Suprapubic skin (tissue), 4 donors: ENCODE results near the gene HOXA7. TPM values are rescaled to one million over a fixed set of nuclear protein-coding genes. Genes with fewer than 3 reads are reported as not detected.
A peak's percentile ranks its signal among the peaks of the same experiment; 100 is the strongest.

ENCODE experiments used
- DNase-seq, 2 donors: peaks; one replicate each; pipeline ENCODE4 v3.0.0-alpha.2; 2019; ENCODE audit warnings: low spot score in 2 of 2
- H3K27ac ChIP-seq: fragments of 200-600 bp; sonication (generic); one replicate; pipeline ENCODE4 v1.5.1; 2019
- H3K27me3 ChIP-seq: fragments of 200-600 bp; sonication (generic); one replicate; pipeline ENCODE4 v1.5.1; 2019
- H3K36me3 ChIP-seq: fragments of 200-600 bp; sonication (generic); one replicate; pipeline ENCODE4 v1.5.1; 2019
- H3K4me1 ChIP-seq: fragments of 200-600 bp; sonication (generic); one replicate; pipeline ENCODE4 v1.5.1; 2019
- H3K4me3 ChIP-seq: fragments of 200-600 bp; sonication (generic); one replicate; pipeline ENCODE4 v1.5.1; 2019; ENCODE audit warnings: mild to moderate bottlenecking
- H3K9me3 ChIP-seq: fragments of 200-600 bp; sonication (generic); one replicate; pipeline ENCODE4 v1.5.1; 2019
- EP300 ChIP-seq: sonication (generic); formaldehyde crosslinking; IDR thresholded peaks from one replicate; pipeline ENCODE4 v1.6.1; 2017; ENCODE audit warnings: antibody characterized with exemption
- POLR2A ChIP-seq, 2 donors: fragments of 450-650 bp; IDR thresholded peaks; one replicate each; pipeline ENCODE4 v1.6.1; 2017; ENCODE audit warnings: antibody characterized with exemption in 2 of 2, mild to moderate bottlenecking in 2 of 2, moderate library complexity in 2 of 2
- POLR2AphosphoS5 ChIP-seq, 3 donors: sonication (generic); formaldehyde crosslinking; IDR thresholded peaks; one replicate each; pipeline ENCODE4 v1.6.1; 2017; ENCODE audit warnings: antibody characterized with exemption in 3 of 3
- WGBS: methylation state at CpG from one replicate; pipeline ENCODE4 v1.1.5; 2018; 5-methylcytosine and 5-hydroxymethylcytosine counted together
- total RNA-seq, 4 donors: library from RNA; depleted of rRNA; stranded (reverse); fragments of >200 nt; gene quantifications; one replicate each; pipeline ENCODE4 v1.1.0, GENCODE V29; 2016
- TF ChIP-seq, protein P1 (sequence below), 2 donors: fragments of 200-600 bp in 1 of 2; fragments of 450-650 bp in 1 of 2; sonication (generic) in 1 of 2; IDR thresholded peaks; one replicate each; pipeline ENCODE4 v1.5.1; 2016 to 2019; ENCODE audit warnings: antibody characterized with exemption in 2 of 2, mild to moderate bottlenecking in 1 of 2, moderate library complexity in 1 of 2

HOXA7 gene
- total RNA-seq, 4 donors from 2014 or later: 14.8 to 23.6 (median 17.5) TPM

DNA sequence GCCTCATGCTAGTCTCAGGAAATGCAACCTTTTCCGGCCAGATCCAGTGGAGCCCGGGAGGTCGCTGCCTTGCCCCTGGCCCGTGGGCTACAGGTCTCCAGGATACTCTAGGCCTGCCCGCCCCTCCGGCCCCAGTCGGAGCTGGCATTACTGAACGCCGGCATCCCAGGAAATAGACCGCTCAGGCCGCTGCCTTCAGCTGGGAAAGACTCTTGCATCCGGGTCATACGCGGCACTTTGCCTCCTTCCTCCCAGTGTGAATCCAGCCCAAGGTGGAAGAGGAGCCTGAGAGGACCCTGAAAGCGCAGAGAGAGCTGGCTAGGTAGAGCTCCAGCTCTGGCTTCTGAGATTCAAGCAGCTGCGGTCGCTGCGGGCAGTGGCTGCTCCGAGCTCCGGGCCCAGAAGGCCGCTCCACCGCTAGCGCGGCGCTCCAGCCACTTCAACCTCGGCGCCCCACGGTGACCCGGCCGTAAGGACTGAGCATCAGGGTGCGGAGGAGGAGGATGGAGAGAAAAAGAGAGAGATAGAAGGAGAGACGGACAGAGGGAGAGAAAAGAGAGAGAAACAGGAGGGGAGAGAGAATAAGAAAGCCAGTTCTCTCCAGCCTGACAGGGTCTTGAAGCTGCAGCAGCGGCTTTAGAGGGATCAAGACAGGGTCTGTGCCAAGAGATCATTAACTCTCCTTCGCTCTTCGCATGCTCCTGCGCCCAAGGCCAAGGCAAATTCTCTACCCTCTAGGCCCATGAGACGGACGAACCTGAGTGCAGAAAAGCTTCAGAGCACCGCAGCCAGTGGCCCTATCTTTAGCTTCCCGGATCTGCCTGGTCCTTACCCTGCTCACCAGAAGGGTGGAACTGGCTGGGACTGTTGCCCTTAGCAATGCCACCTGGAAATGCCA lies 19.4 kb upstream of the HOXA7 start:
- Histone ChIP-seq H3K4me3 (peak overlapping the region; percentile 32), H3K36me3 (no peaks in the 10 kb centered on the region), H3K4me1 (peaks cover 65% of the 10 kb centered on the region), H3K9me3 (no peaks in the 10 kb centered on the region), H3K27me3 (peaks cover 13% of the 10 kb centered on the region), H3K27ac (peak overlapping the region; percentile 68)
- peak; percentile 69 to 82 for DNase-seq
- 69% methylated on average over 30 of the region's 40 CpGs for WGBS
- TF ChIP-seq, protein P1, sequence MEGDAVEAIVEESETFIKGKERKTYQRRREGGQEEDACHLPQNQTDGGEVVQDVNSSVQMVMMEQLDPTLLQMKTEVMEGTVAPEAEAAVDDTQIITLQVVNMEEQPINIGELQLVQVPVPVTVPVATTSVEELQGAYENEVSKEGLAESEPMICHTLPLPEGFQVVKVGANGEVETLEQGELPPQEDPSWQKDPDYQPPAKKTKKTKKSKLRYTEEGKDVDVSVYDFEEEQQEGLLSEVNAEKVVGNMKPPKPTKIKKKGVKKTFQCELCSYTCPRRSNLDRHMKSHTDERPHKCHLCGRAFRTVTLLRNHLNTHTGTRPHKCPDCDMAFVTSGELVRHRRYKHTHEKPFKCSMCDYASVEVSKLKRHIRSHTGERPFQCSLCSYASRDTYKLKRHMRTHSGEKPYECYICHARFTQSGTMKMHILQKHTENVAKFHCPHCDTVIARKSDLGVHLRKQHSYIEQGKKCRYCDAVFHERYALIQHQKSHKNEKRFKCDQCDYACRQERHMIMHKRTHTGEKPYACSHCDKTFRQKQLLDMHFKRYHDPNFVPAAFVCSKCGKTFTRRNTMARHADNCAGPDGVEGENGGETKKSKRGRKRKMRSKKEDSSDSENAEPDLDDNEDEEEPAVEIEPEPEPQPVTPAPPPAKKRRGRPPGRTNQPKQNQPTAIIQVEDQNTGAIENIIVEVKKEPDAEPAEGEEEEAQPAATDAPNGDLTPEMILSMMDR (IDR thresholded peaks at IDR 0.05): no peak
- TF ChIP-seq POLR2AphosphoS5 (IDR thresholded peaks at IDR 0.05) (no peak), POLR2A (IDR thresholded peaks at IDR 0.05) (no peak), EP300 (no peak)

DNA sequence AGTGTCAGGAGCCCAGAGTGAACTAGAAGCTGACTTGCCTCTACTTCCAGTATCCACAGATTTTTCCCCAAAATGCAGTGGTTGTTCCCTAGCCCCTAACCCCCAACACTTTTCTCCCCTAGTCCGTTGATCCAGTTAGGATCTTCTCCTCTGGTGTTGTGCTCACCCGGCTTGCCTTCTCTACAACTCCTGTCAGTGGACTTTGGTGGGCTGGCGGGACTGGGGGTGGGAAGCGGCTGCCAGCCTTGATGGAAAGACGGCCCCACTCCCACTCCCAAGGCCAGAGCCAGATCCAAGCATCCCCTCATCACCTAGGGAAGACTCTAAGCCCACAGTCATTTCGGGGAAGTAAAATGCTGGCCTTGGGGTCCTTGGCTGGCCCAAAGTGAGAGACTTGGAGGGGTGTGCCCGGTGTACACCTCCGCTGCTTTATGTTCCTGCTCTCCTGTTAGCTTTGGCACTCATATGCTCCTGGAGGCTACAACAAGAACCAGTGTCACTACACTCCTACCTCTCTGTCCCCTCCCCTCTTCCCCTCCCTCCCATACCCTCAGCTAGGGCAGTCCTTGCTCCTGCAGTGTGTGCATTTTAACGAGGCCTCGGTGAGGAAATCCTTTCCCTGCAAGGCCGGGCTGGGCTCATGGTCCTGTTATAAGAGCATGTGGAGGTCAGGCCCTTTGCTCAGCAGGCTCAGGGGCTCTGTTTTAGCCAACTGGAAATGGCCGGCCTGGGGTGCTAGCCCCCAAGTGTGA lies 18.6 kb upstream of the HOXA7 start:
- H3K36me3 ChIP-seq: no peaks in the 10 kb centered on the region
- H3K4me3 ChIP-seq: peak overlapping the region; percentile 84
- TF ChIP-seq POLR2A (IDR thresholded peaks at IDR 0.05) (no peak), POLR2AphosphoS5 (IDR thresholded peaks at IDR 0.05) (no peak), EP300 (no peak)
- TF ChIP-seq, protein P1 (IDR thresholded peaks at IDR 0.05): no peak
- DNase-seq: peak; percentile 74 to 79
- 62% methylated on average over 12 of the region's 12 CpGs for WGBS
- H3K4me1 ChIP-seq: peaks cover 64% of the 10 kb centered on the region
- H3K9me3 ChIP-seq: no peaks in the 10 kb centered on the region
- peaks cover 5% of the 10 kb centered on the region for H3K27me3 ChIP-seq
- H3K27ac ChIP-seq: peak overlapping the region; percentile 94

DNA sequence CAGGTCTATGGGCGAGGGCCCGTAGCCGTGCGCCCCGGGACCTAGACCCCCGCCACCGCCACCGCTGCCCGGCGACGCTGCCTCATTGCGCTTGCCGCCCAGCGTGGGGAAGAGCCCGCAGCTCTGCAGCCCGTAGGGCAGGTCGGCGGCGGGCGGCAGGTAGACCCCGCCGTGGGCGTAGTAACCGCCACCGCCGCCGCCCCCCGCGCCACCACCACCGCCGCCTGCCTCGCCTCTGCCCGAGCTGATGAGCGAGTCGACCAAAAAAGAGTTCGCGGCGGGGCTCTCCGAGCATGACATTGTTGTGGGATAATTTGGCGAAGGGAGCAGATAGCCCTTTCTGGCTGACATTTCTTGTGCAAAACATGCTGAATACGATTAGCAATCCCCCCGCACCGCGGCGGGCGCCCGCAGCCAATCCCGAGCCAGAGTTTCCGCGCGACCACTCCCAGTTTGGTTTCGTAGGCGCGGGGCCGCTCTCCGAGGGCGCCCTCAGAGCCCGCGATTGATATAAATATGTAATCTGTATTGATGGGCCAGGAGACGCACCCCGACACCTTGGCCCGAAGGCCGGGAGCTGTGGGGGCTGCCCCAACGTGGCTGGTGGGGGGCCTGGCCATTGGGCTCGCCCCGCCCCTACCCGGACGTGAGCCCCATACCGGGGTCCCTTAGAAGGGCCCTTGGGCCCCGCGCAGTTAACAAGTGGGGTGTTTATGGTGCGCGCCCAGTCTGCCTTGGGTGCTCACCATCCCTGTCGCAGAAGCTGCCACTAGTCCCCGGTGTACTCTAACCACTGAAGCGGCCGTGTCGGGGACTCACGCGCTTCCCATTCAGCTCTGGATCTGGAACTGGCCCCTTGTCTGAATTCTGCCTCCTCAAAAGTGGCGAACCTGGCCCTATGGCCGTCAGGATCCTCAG lies 17.7 kb upstream of the HOXA7 start, which contains the start of gene HOXA10:
Gene HOXA10, minus strand, starts transcription at position 365 of the 918 bp plus-strand sequence. Its CDS starts 14 bp downstream, at position 351.
- TF ChIP-seq POLR2AphosphoS5 (IDR thresholded peaks at IDR 0.05) (no peak), POLR2A (IDR thresholded peaks at IDR 0.05) (peak in 1 of 2 donors; percentile 39)
- H3K27ac ChIP-seq: peak within 1 kb of the TSS; percentile 94
- H3K27me3 ChIP-seq: peaks cover 8% of the 10 kb centered on the region
- peak; percentile 81 to 85 for DNase-seq
- H3K36me3 ChIP-seq: no peaks in the 10 kb centered on the region
- peaks cover 64% of the 10 kb centered on the region for H3K4me1 ChIP-seq
- H3K4me3 ChIP-seq: peak within 1 kb of the TSS; percentile 84
- 37% methylated on average over 13 of the region's 82 CpGs for WGBS
- no peaks in the 10 kb centered on the region for H3K9me3 ChIP-seq

DNA sequence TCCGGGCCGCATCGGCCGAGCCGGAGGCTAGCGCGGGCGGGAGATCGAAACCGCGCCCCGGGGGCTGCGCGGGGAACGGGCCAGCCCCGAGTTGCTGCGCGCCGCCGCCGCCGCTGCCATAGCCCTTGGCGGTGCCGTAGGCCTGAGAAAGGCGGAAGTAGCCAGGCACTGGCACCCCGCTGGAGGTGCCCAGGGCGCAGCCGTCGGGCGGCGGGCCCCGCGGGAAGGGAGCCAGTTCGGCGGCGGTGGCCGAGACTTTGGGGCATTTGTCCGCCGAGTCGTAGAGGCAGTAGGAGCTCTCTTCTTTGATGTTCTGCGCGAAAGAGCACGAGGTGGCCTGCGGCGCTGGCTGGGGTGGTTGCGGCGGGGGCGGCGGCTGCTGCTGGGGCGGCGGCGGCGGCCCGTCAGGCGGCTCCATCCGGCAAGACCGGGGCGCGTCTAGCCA lies 17.1 kb upstream of the HOXA7 start:
- H3K27ac ChIP-seq: peak overlapping the region; percentile 94
- no peak for TF ChIP-seq EP300
- TF ChIP-seq POLR2A (IDR thresholded peaks at IDR 0.05): no peak
- TF ChIP-seq, protein P1 (IDR thresholded peaks at IDR 0.05): no peak
- TF ChIP-seq POLR2AphosphoS5 (IDR thresholded peaks at IDR 0.05): no peak
- peaks cover 71% of the 10 kb centered on the region for H3K4me1 ChIP-seq
- DNase-seq: peak; percentile 72 to 73
- no peaks in the 10 kb centered on the region for H3K9me3 ChIP-seq
- peak overlapping the region; percentile 84 for H3K4me3 ChIP-seq
- H3K36me3 ChIP-seq: no peaks in the 10 kb centered on the region
- WGBS: no CpG with 5 or more reads among the region's 59 CpGs
- H3K27me3 ChIP-seq: peaks cover 11% of the 10 kb centered on the region
